Endometrial microvascular endothelial cells (primary cell): ENCODE measurements around the gene CIART. TPM values are rescaled to one million over a fixed set of nuclear protein-coding genes. Genes with fewer than 3 reads are reported as not detected.
"Not testable (repeated sequence)": the region's sequence is repeated elsewhere in the genome, so short reads cannot be mapped to it uniquely, and the experiment has no call there.

Experiments used
- in situ Hi-C: cut with HindIII; loops from 2 replicates; pipeline ENCODE4 v1.10.0; 2017; ENCODE audit warnings: low sequenced_read_pairs, low pct_unique_long_range_greater_than_20kb; ENCODE audit errors: inconsistent ontology term
- total RNA-seq: library from RNA; depleted of rRNA; stranded (reverse); fragments of >200 nt; gene quantifications from one replicate; pipeline ENCODE4 v1.2.3, GENCODE V29; 2015; ENCODE audit errors: inconsistent ontology term

The CIART gene
- 0.37 TPM for total RNA-seq

DNA sequence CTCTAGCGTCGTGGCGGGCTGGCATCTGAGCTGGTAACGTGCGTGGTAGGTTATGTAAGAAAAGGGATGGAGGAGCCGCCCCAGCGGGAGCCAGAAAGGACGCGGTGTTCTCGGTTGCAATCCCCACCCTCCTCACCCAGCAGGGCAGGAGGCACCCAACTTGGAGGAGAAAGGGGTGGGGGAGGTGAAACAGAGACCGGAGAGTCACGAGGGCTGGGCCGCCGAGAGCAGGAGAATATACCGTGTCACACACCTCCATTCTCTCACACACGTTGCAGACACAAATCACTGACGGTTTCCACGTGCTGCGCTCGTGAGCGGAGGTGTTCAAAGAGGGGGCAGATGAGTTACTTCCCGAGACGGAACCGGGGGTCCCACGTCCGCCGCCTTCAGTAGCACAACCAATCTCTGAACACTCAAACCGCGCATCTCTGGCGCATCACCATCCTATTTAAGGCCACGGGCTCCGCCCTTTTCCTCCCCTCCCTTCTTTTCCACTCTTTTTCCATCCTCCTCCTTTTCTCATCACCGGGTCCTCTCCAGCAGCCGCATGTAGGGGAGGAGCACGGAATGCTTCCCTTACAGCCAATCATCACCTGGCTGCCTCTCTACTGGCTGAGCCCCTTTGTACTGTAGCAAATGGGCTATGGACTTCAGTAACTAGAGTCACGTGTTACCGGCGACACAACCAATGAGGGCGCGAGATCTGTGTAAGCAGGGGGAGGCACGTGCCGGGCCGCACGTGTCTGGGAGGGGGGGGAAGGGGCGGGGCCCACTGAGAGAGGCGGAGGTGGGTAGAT is at the start of gene CIART:
CIART (plus strand) TSS at position 797 of the 800 bp plus-strand sequence. CDS start 714 bp downstream, outside the sequence.
- in situ Hi-C loops, result no loop called here

DNA sequence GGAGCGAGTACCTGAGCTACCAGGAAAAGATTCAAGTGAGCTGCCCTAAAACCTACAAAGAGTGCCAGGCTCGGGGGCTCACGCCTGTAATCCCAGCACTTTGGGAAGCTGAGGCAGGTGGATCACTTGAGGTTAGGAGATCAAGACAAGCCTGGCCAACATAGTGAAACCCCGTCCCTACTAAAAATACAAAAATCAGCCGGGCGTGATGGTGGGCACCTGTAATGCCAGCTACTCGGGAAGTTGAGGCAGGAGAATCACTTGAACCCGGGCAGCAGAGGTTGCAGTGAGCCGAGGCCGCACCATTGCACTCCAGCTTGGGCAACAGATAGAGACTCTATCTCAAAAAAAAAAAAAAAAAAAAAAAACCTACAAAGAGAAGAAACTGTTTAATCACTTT is 49.4 kb upstream of the CIART start:
- in situ Hi-C loops, result not testable (repeated sequence)

DNA sequence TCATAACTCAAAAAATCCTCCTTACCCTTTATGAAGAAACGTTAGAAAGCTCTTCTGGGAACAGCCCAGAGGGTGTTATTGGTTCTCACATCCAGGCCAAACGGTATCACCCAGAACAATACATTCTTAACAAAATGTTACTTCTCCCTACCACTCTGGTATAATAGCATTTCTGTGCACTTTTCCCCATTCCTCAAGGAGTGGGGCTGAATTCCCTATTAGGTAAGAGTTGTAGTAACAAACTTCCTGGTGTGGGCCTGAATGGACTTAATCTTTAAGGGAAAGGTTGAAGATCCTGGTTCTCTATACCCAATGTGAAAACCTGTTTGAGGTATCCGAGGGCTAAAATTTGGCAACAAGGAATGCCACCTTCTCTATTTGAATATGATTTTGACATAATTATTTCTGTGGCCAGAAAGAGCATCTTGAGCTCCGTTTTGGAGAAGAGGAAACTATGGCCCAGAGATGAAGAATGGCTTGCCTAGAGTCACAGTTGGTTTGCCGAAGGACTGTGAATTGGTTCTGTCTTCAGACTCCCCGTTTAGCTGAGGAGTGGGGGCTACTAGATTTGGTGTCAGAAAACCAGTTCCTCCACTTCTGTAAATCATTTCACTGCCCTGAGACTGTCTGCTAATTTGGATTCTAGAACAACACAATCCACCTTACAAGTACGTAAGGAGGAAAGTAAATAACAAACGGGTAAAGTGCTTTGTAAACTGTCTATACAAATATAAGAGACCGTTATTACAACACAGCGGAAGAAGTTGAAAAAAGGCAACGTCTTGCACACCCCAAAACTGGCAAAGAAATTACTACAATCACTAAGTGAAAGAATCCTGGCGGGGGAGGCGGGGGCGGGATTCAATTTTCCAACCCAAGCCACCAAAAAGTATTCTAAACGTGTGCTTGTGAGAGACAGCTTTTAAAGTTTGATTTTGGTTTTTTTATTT is 48.7 kb upstream of the CIART start:
- in situ Hi-C loops, result no loop called here

DNA sequence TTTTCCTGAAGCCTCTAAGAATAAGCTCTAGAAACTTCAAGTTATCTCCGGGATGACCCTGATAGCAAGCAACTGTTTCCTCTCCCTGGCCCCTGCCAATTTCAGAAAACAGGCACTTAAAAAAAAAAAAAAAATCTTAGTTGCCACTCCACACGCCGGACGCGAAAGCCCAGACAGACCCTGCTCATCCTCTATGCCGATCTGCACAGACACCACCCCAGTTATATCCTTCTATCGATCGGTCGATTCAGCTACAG is 48.1 kb upstream of the CIART start:
- in situ Hi-C loops, result no loop called here

DNA sequence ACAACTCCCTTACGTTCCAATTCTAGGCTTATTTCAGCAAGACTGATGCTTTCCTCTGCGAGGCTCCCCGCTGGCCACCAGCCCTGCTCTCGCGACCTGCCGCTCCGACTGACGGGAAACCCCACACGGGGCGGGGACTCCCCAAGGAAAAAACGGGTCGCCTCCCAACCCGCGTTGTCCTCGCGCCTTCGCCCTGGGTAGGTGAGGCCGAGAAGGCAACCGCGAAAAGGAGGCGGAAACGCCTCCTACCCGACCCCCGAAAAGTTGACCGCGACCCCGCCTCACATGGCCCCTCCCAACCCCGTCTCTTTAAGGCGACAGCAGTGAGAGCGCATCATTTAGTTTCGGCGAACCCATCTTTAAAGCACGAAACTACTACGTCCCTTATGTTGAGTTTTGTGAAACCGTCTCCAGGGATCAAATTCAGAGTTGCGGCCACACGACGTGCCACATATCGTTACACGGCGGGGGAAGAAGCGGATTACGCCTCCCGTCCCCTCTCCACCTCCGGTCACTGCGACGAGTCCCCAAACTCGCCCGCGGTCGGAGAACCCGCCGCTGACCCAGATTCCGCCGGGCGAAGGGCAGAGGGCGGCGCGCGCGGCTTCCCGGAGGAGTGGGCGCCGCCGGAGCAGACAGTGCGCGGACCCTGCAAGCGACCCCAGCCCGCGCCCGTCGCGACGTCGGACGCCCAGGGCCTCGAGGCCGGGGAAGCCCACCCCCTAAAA is 47.6 kb upstream of the CIART start:
- in situ Hi-C loops, result no loop called here

GRCh38 chr1:150235294-150235851 is 47.0 kb upstream of the CIART start:
- in situ Hi-C loops, result no loop called here

GRCh38 chr1:150235852-150236613 is 46.3 kb upstream of the CIART start, which contains the start of gene ANP32E:
Gene ANP32E (minus strand): TSS chr1:150236112. CDS start chr1:150235786, 326 bp downstream.
- in situ Hi-C loops, result no loop called here

DNA sequence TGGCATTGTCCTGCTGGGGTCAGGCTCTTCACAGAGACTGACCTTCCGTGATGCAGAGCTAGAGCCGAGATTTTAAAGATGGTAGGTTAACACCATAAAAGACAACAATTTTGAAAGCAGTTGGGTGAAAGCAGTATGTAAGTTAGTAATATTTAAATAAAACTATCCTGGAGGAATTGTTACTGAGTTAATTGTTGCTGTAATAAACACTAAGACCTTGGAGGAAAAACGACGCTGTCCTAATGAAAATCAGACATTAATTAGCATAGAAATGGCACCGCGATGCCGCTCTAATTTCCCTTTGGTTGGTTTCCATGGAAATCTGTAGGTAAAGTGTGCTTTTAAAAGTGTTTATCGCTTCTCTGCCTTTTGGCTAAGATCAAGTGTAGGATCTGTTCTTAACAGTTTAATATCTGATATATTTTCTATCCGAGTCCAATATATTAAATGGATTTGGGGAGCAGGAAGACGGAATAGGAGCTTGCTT is 45.7 kb upstream of the CIART start:
- in situ Hi-C loops, result no loop called here

- in situ Hi-C loops, result not testable (repeated sequence)
These were observed 45.2 kb upstream of the CIART start for GRCh38 chr1:150237176-150237575.

DNA sequence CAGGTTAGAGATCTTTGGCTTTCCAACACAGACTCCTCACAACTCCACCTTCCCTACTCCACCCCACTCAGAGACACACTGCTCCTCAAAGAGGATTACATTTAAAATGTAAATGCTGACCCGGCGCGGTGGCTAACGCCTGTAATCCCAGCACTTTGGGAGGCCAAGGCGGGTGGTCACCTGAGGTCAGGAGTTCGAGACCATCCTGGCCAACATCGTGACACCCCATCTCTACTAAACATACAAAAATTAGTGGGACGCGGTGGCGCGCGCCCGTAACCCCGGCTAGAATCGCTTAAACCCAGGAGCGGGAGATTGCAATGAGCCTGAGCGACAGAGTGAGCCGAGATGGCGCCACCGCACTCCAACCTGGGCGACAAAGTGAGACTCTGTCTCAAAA is 44.6 kb upstream of the CIART start:
- in situ Hi-C loops, result no loop called here

- in situ Hi-C loops, result no loop called here
These were observed 39.4 kb upstream of the CIART start for GRCh38 chr1:150243003-150243402.

DNA sequence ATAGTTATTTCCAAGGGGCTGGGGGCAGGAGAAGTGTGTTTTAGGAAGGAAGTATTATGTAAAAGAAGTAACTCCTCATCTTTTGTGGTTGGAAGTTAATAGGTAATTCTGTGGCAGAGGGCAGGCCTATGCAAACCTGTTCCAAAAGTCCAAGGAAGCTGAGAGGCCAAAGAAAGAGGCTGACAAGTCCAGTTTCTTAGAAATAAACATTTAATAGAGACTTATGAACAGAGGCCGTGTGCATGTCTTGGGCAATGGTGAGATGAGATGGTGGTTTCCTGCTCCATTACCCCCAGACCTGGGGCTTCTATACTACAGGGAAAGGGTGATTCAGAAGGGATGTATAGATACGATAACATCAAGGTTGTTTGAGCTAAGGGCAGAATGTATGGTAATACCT is 32.4 kb upstream of the CIART start:
- in situ Hi-C loops, result no loop called here

GRCh38 chr1:150256198-150256553 is 26.2 kb upstream of the CIART start:
- in situ Hi-C loops, result no loop called here

DNA sequence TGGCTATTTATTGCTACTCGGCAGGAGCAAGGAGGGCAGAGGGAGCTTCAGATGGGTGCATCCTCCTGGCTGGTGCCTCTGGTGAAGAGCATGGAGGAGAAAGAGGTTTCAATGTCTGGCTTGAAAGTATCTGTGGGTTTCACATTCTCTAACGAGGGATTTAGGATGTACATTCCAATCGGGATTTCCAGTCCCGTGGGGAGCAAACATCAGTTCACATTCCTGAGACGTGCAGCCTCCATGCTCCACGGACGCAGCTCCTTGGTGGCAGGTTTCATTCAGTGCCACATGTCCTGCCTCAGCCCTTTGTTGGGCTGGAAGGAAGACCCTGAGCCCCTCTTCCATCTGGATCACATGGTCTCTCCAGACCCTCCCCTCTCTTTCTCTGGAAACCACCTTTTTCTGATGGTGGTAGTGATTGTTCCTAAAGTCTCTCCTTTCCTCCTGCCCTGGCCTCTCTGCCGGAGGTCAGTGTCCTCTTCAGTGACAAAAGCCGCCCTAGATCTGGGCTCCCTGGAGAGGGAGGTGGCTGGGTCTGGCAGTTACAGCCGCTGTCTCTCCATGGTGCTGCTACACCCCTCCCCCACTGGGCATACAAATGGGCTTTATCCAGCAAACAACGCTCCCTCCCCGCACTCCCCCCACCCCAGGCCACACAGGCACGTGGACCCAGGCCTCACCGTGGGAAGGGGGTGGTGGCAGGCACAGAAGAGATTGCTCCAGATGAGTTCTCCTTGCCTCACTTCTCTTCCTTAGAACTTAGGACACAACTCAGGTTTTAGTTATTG is 25.6 kb upstream of the CIART start:
- in situ Hi-C loops, result no loop called here

DNA sequence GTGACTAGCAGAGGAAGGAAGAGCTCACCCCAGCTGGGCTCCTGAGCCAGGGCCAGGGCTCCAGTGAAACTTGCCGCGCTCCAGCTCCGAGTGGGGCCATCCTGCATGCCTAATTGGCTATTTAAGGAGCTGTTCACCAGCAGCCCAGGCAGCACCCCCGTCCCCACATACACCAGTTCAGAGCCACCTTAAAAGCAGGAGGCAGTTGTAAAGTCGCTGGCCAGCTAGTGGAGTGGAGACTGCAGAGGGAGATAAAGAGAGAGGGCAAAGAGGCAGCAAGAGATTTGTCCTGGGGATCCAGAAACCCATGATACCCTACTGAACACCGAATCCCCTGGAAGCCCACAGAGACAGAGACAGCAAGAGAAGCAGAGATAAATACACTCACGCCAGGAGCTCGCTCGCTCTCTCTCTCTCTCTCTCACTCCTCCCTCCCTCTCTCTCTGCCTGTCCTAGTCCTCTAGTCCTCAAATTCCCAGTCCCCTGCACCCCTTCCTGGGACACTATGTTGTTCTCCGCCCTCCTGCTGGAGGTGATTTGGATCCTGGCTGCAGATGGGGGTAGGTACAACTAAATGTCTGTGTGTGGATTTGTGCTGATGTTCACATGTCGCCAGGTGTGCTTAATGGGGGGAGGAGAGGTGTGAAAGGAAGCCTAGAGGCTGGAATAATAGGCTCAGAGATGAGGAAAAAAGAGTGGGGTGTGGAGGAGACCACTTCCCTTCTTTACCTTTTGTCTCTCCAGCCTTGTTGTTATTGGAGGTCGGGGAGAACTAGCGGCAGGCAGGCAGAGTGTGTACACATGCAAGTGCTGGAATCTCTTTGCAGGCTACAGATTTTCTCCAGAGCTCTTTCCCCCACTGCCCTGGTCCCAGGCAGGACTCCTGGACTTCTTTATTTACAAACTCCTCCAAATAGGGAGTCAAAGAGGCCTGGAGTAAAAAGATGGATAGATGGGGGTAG is 24.4 kb upstream of the CIART start, which contains the start of gene CA14:
CA14 (plus strand) TSS at position 151 of the 962 bp plus-strand sequence; CDS start at position 506, 355 bp downstream.
- in situ Hi-C loops, result no loop called here

DNA sequence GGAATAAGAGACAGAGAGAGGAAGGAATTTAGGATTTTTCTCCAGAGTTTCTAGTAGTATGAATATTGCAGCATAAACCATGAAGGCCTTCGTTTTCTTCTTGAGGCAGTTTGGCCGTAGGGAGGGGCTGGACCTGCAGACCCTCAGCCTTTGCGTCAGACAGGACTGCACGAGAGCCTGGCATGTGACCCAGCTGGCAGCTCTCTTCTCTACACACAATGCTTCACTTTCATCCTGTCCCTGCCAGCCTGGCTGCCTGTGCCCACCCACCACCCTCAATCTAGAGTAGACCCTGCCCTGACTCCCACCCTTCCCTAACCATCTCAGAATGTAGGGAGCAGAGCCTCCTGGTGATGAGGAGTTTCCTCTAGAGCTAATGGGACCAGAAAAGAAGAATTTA is 23.1 kb upstream of the CIART start:
- in situ Hi-C loops, result no loop called here
